ENCODE results near the gene RHOF. TPM values are rescaled to one million over a fixed set of nuclear protein-coding genes. Genes with fewer than 3 reads are reported as not detected.

The RHOF gene
- total RNA-seq, 1 donor from 2014 or later: 16.5 TPM

DNA sequence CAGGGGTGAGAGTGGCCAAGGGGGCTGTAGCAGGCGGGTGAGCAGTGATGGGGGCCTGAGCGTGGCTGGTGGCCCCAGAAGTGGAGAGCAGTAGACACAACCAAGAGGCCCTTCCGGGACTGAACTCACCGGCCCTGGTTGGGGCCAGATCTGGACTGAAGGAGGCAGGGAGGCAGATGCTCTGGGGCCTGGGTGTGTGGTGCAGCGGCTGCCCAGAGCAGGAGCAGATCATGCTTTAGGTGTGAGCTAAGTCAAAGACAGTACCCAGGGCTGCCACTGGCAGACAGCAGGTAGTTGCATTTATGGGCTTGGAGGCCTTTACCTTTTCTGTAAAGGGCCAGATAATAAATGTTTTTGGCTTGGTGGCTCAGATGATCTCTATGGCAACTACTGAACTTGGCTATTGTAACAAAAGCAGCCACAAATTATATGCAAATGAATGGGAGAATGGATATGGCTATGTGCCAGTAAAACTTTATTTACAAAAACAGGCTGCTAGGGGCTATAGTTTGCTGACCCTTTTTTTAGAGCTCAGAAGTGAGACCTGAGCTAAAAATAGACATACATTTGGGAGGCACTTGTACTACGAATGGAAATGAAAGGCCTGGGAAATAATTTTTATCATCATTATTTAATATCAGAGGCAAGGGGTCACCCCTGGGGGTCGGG is 35.9 kb upstream of the RHOF start:
- no peak for DNase-seq (ENCODE audit: extremely low spot score in 2 of 2)
- no peaks in the 10 kb centered on the region for H3K9me3 ChIP-seq
- no peak for TF ChIP-seq CTCF (IDR thresholded peaks at IDR 0.05)
- TF ChIP-seq POLR2AphosphoS5 (IDR thresholded peaks at IDR 0.05; ENCODE audit: insufficient read depth in 1 of 2, low read depth in 1 of 2): no peak
- no peak for TF ChIP-seq POLR2A (IDR thresholded peaks at IDR 0.05)
- H3K27me3 ChIP-seq: no peaks in the 10 kb centered on the region
- no peak overlapping the region for H3K4me3 ChIP-seq
- H3K4me1 ChIP-seq: no peaks in the 10 kb centered on the region
- intact Hi-C loops (cut with DNase I): no loop called here
- no peak overlapping the region for H3K27ac ChIP-seq
- H3K36me3 ChIP-seq: peaks cover 0 to 64% of the 10 kb centered on the region in 2 donors

GRCh38 chr12:121828826-121829225 is 35.3 kb upstream of the RHOF start:
- no peaks in the 10 kb centered on the region for H3K4me1 ChIP-seq
- no peaks in the 10 kb centered on the region for H3K27me3 ChIP-seq
- peaks cover 0 to 69% of the 10 kb centered on the region in 2 donors for H3K36me3 ChIP-seq
- no peak overlapping the region for H3K4me3 ChIP-seq
- TF ChIP-seq POLR2AphosphoS5 (IDR thresholded peaks at IDR 0.05; ENCODE audit: insufficient read depth in 1 of 2, low read depth in 1 of 2) (no peak), CTCF (IDR thresholded peaks at IDR 0.05) (no peak), POLR2A (IDR thresholded peaks at IDR 0.05) (no peak)
- intact Hi-C loops (cut with DNase I): no loop called here
- DNase-seq (ENCODE audit: extremely low spot score in 2 of 2): no peak
- no peaks in the 10 kb centered on the region for H3K9me3 ChIP-seq
- no peak overlapping the region for H3K27ac ChIP-seq

GRCh38 chr12:121828306-121828705 is 34.8 kb upstream of the RHOF start:
- TF ChIP-seq POLR2AphosphoS5 (IDR thresholded peaks at IDR 0.05; ENCODE audit: insufficient read depth in 1 of 2, low read depth in 1 of 2): no peak
- no peak for TF ChIP-seq POLR2A (IDR thresholded peaks at IDR 0.05)
- no peak for TF ChIP-seq CTCF (IDR thresholded peaks at IDR 0.05)
- no peak overlapping the region for H3K4me3 ChIP-seq
- no peak overlapping the region for H3K27ac ChIP-seq
- no peaks in the 10 kb centered on the region for H3K9me3 ChIP-seq
- no peaks in the 10 kb centered on the region for H3K27me3 ChIP-seq
- H3K36me3 ChIP-seq: peaks cover 0 to 74% of the 10 kb centered on the region in 2 donors
- no peak for DNase-seq (ENCODE audit: extremely low spot score in 2 of 2)
- no peaks in the 10 kb centered on the region for H3K4me1 ChIP-seq
- intact Hi-C loops (cut with DNase I): no loop called here

- no peaks in the 10 kb centered on the region for H3K4me1 ChIP-seq
- intact Hi-C loops (cut with DNase I): no loop called here
- peaks cover 0 to 79% of the 10 kb centered on the region in 2 donors for H3K36me3 ChIP-seq
- no peaks in the 10 kb centered on the region for H3K9me3 ChIP-seq
- H3K27ac ChIP-seq: no peak overlapping the region
- H3K27me3 ChIP-seq: no peaks in the 10 kb centered on the region
- no peak overlapping the region for H3K4me3 ChIP-seq
- TF ChIP-seq POLR2A (IDR thresholded peaks at IDR 0.05): no peak
- TF ChIP-seq CTCF (IDR thresholded peaks at IDR 0.05): no peak
- no peak for TF ChIP-seq POLR2AphosphoS5 (IDR thresholded peaks at IDR 0.05; ENCODE audit: insufficient read depth in 1 of 2, low read depth in 1 of 2)
- DNase-seq (ENCODE audit: extremely low spot score in 2 of 2): no peak
Observed at GRCh38 chr12:121827351-121828099, 34.0 kb upstream of the RHOF start.

Data from vagina (tissue), 2 donors.